ENCODE results near the gene HAUS8.

Gene HAUS8

DNA sequence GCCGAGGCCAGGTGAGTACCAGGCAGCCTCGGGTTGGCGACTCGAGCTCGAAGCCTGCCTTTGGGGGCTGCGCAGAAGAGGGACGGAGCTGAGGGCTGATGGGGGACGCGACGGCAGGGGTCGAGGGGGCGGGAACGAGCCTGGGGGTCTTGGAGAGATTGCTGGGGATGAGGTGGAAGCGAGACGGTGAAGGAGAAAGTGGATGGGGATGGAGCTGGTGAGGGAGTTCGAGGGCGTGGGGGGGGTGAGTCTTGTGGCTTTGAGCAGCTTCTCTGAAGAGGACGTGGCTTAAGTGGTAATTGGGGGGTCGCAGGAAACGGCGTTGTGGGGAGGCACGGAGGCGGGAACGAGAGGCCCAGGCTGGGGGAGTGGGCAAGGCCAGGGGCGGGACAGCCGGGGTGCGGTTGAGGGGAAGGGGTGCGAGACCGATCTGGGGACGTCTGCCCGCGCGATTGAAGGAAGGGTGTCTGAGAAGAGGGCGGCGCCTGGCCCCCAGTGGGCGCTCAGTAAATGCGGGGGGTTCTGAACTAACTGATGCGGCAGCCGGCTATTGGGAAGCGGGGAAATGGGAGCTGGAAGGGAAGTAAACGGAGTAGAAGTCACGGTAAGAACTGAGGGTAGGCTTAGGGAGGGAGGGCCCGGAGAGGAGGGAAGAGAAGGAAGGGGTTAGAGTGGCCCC, 751 bp upstream of the HAUS8 start:
- DNase-seq (ENCODE audit: low read depth in 3 of 3): peak in 1 of 3 donors; percentile 14

GRCh38 chr19:17074634-17075034, 618 bp downstream of the HAUS8 start:
- DNase-seq (ENCODE audit: low read depth in 3 of 3): no peak

DNA sequence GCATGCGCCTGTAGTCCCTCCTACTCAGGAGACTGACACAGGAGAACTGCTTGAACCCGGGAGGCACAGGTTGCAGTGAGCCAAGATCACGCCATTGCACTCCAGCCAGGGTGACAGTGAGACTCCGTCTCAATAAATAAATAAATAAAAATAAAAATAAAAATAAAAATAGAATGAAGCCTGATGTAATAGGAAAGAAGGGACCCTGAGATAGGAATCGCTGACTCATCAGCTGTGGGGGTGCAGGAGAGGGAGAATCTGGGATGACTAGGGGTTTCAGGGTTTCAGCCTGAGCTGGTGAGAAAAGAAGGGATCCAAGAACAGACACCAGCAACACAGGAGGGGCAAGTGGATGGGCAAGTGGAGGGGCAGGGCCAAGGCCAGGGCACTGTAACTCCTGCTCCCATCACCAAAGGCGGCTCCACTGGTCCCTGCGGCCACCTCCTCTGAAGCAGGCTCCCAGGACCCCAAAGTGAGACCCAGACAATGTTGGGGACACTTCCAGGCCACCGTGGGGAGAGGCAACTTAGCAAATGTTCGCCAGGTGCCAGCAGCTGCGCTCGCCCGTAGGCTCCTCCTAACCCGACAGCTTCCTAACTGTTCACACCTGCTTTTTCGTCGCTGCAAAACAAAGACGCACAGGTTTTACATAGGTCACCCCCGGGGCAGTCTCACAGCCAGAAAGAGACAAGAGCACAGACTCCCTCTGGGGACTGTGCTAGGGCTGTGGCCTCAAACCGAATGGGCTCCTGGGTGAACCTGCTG, 1.2 kb downstream of the HAUS8 start:
- no peak for DNase-seq (ENCODE audit: low read depth in 3 of 3)

- DNase-seq (ENCODE audit: low read depth in 3 of 3): no peak
Measured at GRCh38 chr19:17070912-17071311, 4.3 kb downstream of the HAUS8 start.

- no peak for DNase-seq (ENCODE audit: low read depth in 3 of 3)
Measured at GRCh38 chr19:17070421-17070820, 4.8 kb downstream of the HAUS8 start.

- no peak for DNase-seq (ENCODE audit: low read depth in 3 of 3)
Measured at GRCh38 chr19:17069193-17069592, 6.1 kb downstream of the HAUS8 start.

- DNase-seq (ENCODE audit: low read depth in 3 of 3): no peak
Measured at GRCh38 chr19:17063428-17063827, 11.8 kb downstream of the HAUS8 start.

DNA sequence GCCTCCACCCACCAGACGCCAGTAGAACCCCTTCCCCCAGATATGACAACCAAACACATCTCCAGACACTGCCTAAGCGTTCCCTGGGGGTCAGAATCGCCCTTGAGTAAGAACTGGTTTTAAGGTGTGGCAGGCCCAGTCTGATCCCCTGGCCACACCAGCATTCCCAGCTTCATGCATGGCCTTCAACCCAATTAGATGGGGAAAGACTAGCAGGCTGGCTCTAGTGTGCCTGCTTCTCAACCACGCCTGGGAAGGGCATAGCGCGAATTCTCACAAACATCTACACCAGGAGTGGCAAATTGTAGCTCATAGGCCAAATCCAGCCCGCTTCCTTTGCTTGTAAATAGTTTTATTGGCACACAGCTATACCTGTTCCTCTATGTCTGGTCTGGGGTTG, 13.6 kb downstream of the HAUS8 start:
- no peak for DNase-seq (ENCODE audit: low read depth in 3 of 3)

DNA sequence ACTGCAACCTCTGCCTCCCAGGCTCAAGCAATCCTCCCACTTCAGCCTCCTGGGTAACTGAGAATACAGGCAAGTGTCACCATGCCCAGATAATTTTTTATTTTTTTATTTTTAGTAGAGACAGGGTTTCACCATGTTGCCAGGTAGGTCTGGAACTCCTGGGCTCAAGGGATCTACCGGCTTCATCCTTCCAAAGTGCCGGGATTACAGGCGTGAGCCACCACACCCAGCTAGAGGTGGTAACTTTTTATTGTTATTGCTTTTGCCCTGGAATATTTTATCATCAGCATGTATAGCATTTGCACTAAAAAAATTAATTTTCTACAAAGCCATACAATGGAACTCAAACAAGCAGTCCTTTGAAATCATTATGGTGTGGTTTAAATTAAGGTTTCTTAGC, 14.0 kb downstream of the HAUS8 start:
- DNase-seq (ENCODE audit: low read depth in 3 of 3): no peak

- no peak for DNase-seq (ENCODE audit: low read depth in 3 of 3)
Measured at GRCh38 chr19:17060802-17061201, 14.4 kb downstream of the HAUS8 start.

DNA sequence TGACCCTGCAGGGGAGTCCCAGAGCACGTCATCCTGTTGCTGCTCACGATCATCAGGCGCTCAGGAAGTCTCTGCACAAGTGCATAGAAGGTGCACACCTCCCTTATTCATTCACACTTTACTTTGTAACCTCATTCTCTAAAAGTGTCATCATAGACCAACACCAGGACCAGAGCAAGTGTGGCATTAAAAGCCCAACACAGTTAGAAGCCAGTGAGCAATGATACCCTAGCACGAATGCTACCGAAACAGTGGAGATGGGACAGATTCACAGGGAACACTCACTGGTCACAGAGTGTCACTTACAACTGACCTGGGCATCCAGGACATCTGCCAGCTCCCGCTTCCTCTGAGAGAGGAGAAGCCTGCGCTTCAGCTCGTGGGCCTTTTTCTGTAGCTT, 17.0 kb downstream of the HAUS8 start:
- DNase-seq (ENCODE audit: low read depth in 3 of 3): no peak

- no peak for DNase-seq (ENCODE audit: low read depth in 3 of 3)
Measured at GRCh38 chr19:17055636-17056035, 19.6 kb downstream of the HAUS8 start.

- no peak for DNase-seq (ENCODE audit: low read depth in 3 of 3)
Measured at GRCh38 chr19:17054746-17055145, 20.5 kb downstream of the HAUS8 start.

- no peak for DNase-seq (ENCODE audit: low read depth in 3 of 3)
Measured at GRCh38 chr19:17052439-17052838, 22.8 kb downstream of the HAUS8 start.

DNA sequence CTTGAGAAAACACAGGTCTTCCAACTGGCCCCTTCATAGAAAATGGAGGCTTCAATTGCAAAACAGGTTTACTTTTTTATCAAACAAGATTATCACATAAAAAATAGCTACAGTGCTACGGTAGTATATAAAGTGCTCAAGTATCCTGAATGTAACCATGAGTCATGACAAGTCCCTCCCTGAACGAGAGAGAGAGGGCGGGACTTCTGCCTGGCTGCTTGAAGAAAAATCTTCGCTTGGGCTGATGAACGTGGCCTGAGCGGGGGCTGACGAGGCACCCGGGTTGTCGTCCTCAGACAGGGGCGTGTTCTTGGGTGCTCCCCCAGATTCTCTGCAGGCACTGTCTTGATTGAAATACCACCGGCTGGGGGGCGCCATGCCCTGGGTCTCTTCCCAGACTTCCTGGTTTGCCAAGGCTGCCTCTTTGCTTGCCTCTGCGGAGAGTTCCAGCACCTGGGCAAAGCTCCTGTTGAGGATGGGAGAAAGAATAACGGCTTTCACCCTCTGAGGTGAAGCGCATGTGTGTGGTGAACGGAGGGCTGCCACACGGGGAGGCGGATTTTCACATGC, 25.5 kb downstream of the HAUS8 start:
- no peak for DNase-seq (ENCODE audit: low read depth in 3 of 3)

DNA sequence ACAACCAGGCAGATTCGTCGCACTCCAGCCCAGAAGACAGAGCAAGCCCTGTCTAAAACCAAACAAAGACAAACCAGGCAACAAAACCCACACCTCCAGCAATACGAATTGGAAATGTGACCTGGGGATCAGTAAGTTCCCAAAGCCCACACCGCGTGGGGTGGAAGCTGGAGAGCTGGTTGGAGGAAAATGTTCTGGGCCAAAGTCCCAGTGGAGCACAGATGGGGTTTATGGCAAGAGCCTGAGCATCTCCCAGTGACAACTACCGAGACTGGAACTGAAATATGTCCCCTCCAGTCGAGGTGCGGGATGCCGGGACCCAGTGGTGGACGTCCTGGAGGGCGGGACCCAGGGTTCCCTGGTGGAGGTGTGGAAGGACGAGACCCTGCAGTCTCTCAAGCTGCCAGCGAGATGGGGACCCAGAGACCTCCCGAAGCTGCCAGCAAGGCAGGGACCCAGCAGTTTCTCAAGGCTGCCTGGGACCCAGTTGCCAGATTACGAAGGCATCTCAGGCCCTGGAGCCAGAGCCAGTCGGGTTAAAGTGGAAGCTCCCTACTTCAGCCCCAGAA, 26.3 kb downstream of the HAUS8 start:
- DNase-seq (ENCODE audit: low read depth in 3 of 3): no peak

DNA sequence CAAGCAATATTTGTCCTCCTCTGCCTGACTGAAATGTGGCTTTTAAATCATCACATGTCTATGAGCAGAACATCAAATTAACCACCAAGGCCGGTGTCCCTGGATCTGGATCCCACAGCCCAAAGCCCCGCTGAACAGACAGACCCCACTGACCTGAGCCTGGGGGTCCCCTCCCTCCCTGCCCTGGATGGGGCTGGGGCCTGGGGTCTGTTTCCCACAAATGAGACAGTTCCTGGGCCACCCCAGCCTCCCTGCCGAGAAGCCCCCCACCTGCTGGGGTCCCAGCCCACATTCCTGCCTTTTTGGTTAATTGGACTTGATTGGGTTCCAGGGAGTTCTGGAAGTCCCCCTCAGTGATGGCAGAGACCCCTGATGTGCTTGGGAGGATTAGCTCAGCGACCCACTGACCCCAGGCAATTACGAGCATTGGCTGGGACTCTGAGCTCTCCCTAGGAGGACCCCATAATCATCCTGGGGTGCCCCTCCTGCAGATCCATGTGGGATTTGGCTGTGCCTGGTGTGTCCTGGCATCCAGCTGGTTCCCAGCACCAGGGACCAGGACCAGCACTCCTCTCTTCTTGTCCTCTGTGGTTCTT, 29.2 kb downstream of the HAUS8 start:
- DNase-seq (ENCODE audit: low read depth in 3 of 3): no peak

- DNase-seq (ENCODE audit: low read depth in 3 of 3): no peak
Measured at GRCh38 chr19:17043744-17044143, 31.5 kb downstream of the HAUS8 start.

DNA sequence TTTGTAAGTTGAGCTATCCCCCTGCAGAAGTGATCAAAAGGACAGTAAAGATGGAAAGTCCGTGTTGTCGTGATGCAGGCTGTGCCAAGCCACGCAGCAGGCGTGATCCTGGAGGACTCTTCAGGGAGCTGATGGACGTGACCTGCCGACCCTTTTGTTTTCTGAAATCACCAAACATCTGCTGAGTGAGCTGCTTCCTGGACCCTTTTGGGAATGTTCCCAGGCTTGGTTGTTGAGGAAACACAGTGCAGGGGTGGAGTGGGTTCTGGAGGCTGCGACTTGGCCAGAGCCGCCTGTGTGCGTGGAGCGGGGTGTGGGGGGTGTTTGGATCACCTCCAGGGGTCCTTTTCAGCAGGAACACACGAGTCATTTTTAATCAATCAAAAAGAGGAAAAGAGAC, 33.3 kb downstream of the HAUS8 start:
- DNase-seq (ENCODE audit: low read depth in 3 of 3): no peak

GRCh38 chr19:17037966-17038500, 37.2 kb downstream of the HAUS8 start:
- no peak for DNase-seq (ENCODE audit: low read depth in 3 of 3)

DNA sequence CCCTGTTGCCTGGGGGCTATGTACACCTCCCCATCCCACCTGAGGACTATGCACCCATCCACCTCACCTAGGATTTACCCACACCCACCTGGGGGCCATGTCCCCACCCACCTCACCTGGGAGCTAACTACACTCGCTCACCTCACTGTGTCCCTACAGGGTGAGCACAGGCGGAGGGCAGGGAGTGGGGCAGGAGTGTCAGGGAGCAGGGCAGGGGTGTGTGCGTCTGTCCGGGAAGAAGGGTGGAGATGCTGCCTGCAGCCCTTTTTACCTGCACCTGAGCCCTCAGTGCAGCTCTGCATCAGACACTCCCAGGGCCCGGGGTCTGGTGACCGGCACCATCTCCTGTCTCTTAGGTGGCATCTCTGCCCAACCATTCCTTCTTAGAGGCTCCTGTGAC, 38.1 kb downstream of the HAUS8 start:
- no peak for DNase-seq (ENCODE audit: low read depth in 3 of 3)

GRCh38 chr19:17036640-17037039, 38.6 kb downstream of the HAUS8 start:
- DNase-seq (ENCODE audit: low read depth in 3 of 3): no peak

Measured in stimulated activated CD4-positive, alpha-beta T cell treated with anti-CD3 and anti-CD28 coated beads, TNF-alpha, amount 100 ng/mL, for 48 hours (primary cell).